Upper lobe of right lung (tissue), 1 donor: ENCODE results near the gene FOXP1. TPM values are rescaled to one million over a fixed set of nuclear protein-coding genes. Genes with fewer than 3 reads are reported as not detected.

Source experiments
- ATAC-seq: fragments of 200-7000 bp; cut with Tn5 transposase; one replicate; pipeline ENCODE4 v1.9.1; 2020; ENCODE audit warnings: mild to moderate bottlenecking, moderate library complexity
- DNase-seq: peaks from one replicate; pipeline ENCODE4 v3.0.0-alpha.2; 2020
- H3K27ac ChIP-seq: fragments of 200-600 bp; one replicate; pipeline ENCODE4 v1.8.0; 2022
- H3K27me3 ChIP-seq: fragments of 200-600 bp; one replicate; pipeline ENCODE4 v1.8.0; 2022; ENCODE audit warnings: mild to moderate bottlenecking
- H3K36me3 ChIP-seq: fragments of 200-600 bp; one replicate; pipeline ENCODE4 v1.8.0; 2022
- H3K4me1 ChIP-seq: fragments of 200-600 bp; one replicate; pipeline ENCODE4 v1.8.0; 2022
- H3K4me3 ChIP-seq: fragments of 200-600 bp; one replicate; pipeline ENCODE4 v1.8.0; 2022; ENCODE audit warnings: mild to moderate bottlenecking
- H3K9me3 ChIP-seq: fragments of 200-600 bp; one replicate; pipeline ENCODE4 v1.8.0; 2022
- intact Hi-C: fragments of 100-400 bp; cut with DNase I; formaldehyde crosslinking; loops from one replicate; pipeline ENCODE4 v1.11.0; 2022
- total RNA-seq: library from RNA; stranded (reverse); fragmentation: NEBNext Ultra II Directional; extraction: Animal tissue kit (Norgen Biotek cat#: 25700); gene quantifications from one replicate; pipeline ENCODE4 v1.2.1, GENCODE V29; 2021
- TF ChIP-seq, protein P1 (sequence below): fragments of 200-600 bp; IDR thresholded peaks from one replicate; pipeline ENCODE4 v1.8.0; 2022; ENCODE audit warnings: antibody characterized with exemption
- donor health status: DM: no; HTN: yes; CAD: no; lungs with severe emphysema.

FOXP1 gene
- total RNA-seq, 1 donor from 2014 or later: 140 TPM

DNA sequence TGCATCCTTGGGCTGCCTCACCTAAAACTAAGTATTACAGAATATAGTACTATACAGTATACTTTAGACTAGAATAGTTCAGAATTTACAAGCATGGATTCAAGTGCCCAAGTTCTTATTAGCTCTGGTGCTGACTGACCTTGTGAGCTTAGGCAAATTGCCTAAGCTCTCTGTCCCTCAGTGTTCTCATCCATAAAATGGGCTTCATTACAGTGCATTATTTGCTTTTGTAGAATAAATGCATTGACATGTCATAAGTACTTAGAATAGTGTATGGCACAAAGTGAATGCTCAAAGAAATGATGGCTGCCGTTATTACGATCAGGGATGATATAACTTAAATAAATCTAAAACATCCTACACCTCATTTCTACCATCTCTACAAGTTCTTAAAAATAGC, 269.7 kb downstream of the FOXP1 start:
- intact Hi-C loops: no loop called here
- TF ChIP-seq, protein P1, sequence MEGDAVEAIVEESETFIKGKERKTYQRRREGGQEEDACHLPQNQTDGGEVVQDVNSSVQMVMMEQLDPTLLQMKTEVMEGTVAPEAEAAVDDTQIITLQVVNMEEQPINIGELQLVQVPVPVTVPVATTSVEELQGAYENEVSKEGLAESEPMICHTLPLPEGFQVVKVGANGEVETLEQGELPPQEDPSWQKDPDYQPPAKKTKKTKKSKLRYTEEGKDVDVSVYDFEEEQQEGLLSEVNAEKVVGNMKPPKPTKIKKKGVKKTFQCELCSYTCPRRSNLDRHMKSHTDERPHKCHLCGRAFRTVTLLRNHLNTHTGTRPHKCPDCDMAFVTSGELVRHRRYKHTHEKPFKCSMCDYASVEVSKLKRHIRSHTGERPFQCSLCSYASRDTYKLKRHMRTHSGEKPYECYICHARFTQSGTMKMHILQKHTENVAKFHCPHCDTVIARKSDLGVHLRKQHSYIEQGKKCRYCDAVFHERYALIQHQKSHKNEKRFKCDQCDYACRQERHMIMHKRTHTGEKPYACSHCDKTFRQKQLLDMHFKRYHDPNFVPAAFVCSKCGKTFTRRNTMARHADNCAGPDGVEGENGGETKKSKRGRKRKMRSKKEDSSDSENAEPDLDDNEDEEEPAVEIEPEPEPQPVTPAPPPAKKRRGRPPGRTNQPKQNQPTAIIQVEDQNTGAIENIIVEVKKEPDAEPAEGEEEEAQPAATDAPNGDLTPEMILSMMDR: no peak
- Histone ChIP-seq H3K27ac (no peak overlapping the region), H3K9me3 (no peaks in the 10 kb centered on the region), H3K36me3 (no peaks in the 10 kb centered on the region), H3K27me3 (no peaks in the 10 kb centered on the region), H3K4me3 (no peak overlapping the region), H3K4me1 (peaks cover 29% of the 10 kb centered on the region)
- ATAC-seq (no peak), DNase-seq (no peak)

DNA sequence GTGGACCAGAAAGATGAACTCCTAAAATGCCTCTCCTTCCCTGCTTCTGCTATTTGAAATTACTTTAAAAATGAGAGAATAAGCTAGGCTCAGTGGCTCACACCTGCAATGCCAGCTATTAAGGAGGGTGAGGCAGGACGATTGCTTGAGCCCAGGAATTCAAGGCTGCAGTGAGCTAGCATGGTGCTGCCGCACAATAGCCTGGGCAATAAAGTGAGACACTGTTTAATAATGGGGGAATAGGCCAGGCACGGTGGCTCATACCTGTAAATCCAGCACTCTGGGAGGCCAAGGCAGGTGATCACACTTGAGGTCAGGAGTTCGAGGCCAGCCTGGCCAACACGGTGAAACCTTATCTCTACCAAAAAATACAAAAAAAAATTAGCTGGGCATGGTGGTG, 271.1 kb downstream of the FOXP1 start:
- ATAC-seq (no peak), DNase-seq (no peak)
- TF ChIP-seq, protein P1: no peak
- Histone ChIP-seq H3K27me3 (no peaks in the 10 kb centered on the region), H3K27ac (no peak overlapping the region), H3K4me3 (no peak overlapping the region), H3K36me3 (no peaks in the 10 kb centered on the region), H3K9me3 (no peaks in the 10 kb centered on the region), H3K4me1 (peaks cover 20% of the 10 kb centered on the region)
- intact Hi-C loops: no loop called here

DNA sequence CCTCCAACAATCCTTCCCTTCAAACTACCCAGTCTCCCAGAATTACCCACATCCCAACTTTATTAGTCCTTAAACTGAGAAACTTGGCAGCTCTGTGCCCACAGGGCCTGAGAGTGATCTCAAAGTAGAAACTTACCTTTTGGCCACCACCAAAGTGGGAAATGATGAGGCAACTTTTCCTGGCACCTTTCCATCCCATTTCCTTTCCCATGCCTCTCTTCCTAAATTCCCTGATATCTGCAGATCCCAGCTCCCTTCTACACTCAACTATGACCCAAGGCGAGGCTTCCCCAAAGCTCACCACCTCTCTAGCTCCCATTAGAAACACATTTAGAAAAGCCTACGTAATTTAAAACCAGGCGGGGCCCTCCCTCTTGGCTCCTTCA, 271.9 kb downstream of the FOXP1 start:
- Histone ChIP-seq H3K27me3 (no peaks in the 10 kb centered on the region), H3K9me3 (no peaks in the 10 kb centered on the region), H3K4me3 (no peak overlapping the region), H3K4me1 (peaks cover 19% of the 10 kb centered on the region), H3K27ac (no peak overlapping the region), H3K36me3 (no peaks in the 10 kb centered on the region)
- intact Hi-C loops: no loop called here
- DNase-seq: no peak
- TF ChIP-seq, protein P1: no peak
- ATAC-seq: no peak

DNA sequence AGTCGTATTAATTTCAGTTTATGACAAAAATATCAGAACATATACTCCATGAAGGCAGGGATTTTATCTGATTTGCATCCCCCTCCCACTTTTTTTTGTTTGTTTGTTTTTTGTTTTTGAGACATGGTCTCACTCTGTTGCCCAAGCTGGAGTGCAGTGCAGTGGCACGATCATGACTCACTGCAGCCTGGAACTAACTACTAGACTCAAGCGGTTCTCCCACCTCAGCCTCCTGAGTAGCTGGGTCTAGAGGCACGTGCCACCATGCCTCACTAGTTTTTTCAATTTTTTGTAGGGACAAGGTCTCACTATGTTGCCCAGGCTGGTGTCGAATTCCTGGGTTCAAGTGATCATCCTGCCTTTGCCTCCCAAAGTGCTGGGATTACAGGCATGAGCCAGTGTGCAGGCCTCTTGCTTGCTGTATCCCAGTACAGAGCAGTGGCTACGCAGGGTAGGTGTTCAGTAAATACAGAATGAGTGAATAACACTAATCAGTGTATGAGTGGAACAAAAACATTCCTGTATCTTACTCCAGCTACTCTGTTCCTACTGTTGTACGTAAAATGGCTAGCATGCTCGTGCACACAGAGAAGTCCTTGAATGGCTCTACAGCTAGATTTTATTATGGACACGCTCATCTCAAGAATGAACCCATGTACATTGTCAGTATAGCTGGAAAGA, 272.4 kb downstream of the FOXP1 start:
- Histone ChIP-seq H3K27me3 (no peaks in the 10 kb centered on the region), H3K4me1 (peaks cover 19% of the 10 kb centered on the region), H3K27ac (no peak overlapping the region), H3K9me3 (no peaks in the 10 kb centered on the region), H3K4me3 (no peak overlapping the region), H3K36me3 (no peaks in the 10 kb centered on the region)
- DNase-seq (no peak), ATAC-seq (peak; percentile 24)
- TF ChIP-seq, protein P1: no peak
- intact Hi-C loops: no loop called here

DNA sequence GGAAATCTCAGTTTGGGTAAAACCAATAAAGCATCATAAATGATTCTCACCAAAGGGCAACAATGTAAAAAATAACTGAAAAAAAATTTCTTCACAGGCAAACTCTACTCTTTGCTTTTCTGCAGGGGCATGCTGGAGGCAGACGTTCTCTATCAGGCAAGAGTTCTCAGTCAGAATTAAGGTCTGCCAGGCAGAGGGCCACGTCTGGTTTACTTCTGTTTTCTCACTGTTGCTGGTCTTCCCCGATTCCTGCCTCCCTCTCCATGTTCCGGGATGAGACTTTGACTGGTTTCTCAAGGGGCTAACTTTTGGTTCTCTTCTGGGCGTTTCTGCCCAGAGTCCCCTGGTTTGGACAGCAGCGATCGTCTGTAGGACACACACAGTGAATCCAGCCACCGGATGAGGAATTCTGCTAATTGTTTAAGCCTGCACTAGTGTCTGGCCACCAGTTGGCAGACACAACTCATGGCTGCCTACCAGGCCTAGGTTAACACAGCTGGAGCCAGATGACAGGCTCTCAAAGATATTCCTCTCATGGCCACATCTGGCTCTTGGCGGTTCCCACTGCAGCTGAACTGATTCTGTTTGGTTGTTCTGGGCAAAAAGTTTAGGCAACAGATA, 273.1 kb downstream of the FOXP1 start:
- ATAC-seq: peak; percentile 51
- intact Hi-C loops: no loop called here

More for the DNA sequence above, 273.1 kb downstream of the FOXP1 start:
- DNase-seq: no peak
- TF ChIP-seq, protein P1: peak; percentile 18
- Histone ChIP-seq H3K27me3 (no peaks in the 10 kb centered on the region), H3K36me3 (no peaks in the 10 kb centered on the region), H3K4me3 (no peak overlapping the region), H3K4me1 (peaks cover 13% of the 10 kb centered on the region), H3K9me3 (no peaks in the 10 kb centered on the region), H3K27ac (no peak overlapping the region)
